Mesenchymal stem cell (in vitro differentiated cells and primary cell): Measurements from ENCODE around the gene CST9.
A peak's percentile ranks its signal among the peaks of the same experiment; 100 is the strongest.

Source experiments
- DNase-seq: peaks from one replicate; pipeline ENCODE4 v3.0.0-alpha.2; 2013
- H2AFZ ChIP-seq: one replicate; pipeline ENCODE4 v1.6.1; 2013; ENCODE audit warnings: low read depth, mild to moderate bottlenecking, control low read depth, inconsistent platforms, low read length, moderate library complexity
- H2AK5ac ChIP-seq: 2 replicates; pipeline ENCODE4 v1.6.1; 2013; ENCODE audit warnings: low read length, moderate library complexity, mild to moderate bottlenecking, inconsistent platforms; ENCODE audit not compliant: severe bottlenecking
- H2BK120ac ChIP-seq: one replicate; pipeline ENCODE4 v1.6.1; 2013; ENCODE audit warnings: low read depth, mild to moderate bottlenecking, inconsistent platforms, low read length, moderate library complexity
- H2BK12ac ChIP-seq, 2 experiments: one replicate each; pipeline ENCODE4 v1.6.1; 2013; ENCODE audit warnings: inconsistent platforms in 2 of 2, low read length in 2 of 2, mild to moderate bottlenecking in 2 of 2, moderate library complexity in 2 of 2, control low read depth in 1 of 2
- H2BK15ac ChIP-seq: one replicate; pipeline ENCODE4 v1.6.1; 2013; ENCODE audit warnings: mild to moderate bottlenecking, low read depth, inconsistent platforms; ENCODE audit not compliant: poor library complexity, severe bottlenecking
- H2BK5ac ChIP-seq: 2 replicates; pipeline ENCODE4 v1.6.1; 2013; ENCODE audit warnings: low read depth, mild to moderate bottlenecking, low read length, control low read depth, inconsistent platforms; ENCODE audit not compliant: poor library complexity, severe bottlenecking
- H3K14ac ChIP-seq, 2 experiments: one replicate each; pipeline ENCODE4 v1.6.1; 2013; ENCODE audit warnings: inconsistent platforms in 2 of 2, low read length in 2 of 2, control low read depth in 1 of 2, mild to moderate bottlenecking in 1 of 2, moderate library complexity in 1 of 2
- H3K18ac ChIP-seq, 2 experiments: one replicate each; pipeline ENCODE4 v1.6.1; 2013; ENCODE audit warnings: inconsistent platforms in 2 of 2, low read length in 2 of 2, control low read depth in 1 of 2, low read depth in 1 of 2, mild to moderate bottlenecking in 1 of 2
- H3K23ac ChIP-seq, 2 experiments: one replicate each; pipeline ENCODE4 v1.6.1; 2013; ENCODE audit warnings: inconsistent platforms in 2 of 2, low read length in 2 of 2, mild to moderate bottlenecking in 2 of 2, moderate library complexity in 2 of 2, control low read depth in 1 of 2
- H3K27ac ChIP-seq: 2 replicates; pipeline ENCODE4 v1.5.1; 2013; ENCODE audit warnings: mild to moderate bottlenecking, moderate library complexity, low read length, control low read depth, inconsistent platforms; ENCODE audit not compliant: poor library complexity, severe bottlenecking
- H3K27me3 ChIP-seq, 2 experiments: 2 replicates each; pipeline versions ENCODE4 v1.6.1 to v1.7.0; 2013; ENCODE audit warnings: low read length in 2 of 2, mild to moderate bottlenecking in 2 of 2, moderate library complexity in 2 of 2, control low read depth in 1 of 2, inconsistent platforms in 1 of 2; ENCODE audit not compliant: control insufficient read depth in 1 of 2, insufficient read depth in 1 of 2
- H3K36me3 ChIP-seq, 2 experiments: 2 replicates each; pipeline versions ENCODE4 v1.6.1 to v1.7.0; 2013; ENCODE audit warnings: low read length in 2 of 2, control low read depth in 1 of 2, inconsistent platforms in 1 of 2, low read depth in 1 of 2, mild to moderate bottlenecking in 1 of 2; ENCODE audit not compliant: insufficient read depth in 2 of 2, control insufficient read depth in 1 of 2
- H3K4ac ChIP-seq, 2 experiments: one replicate each; pipeline ENCODE4 v1.6.1; 2013; ENCODE audit warnings: inconsistent platforms in 2 of 2, low read length in 2 of 2, mild to moderate bottlenecking in 2 of 2, moderate library complexity in 2 of 2, control low read depth in 1 of 2, low read depth in 1 of 2
- H3K4me1 ChIP-seq: 2 replicates; pipeline ENCODE4 v1.6.1; 2013; ENCODE audit warnings: low read depth, low read length, control low read depth; ENCODE audit not compliant: control insufficient read depth, insufficient read depth
- H3K4me2 ChIP-seq: 2 replicates; pipeline ENCODE4 v1.6.1; 2013; ENCODE audit warnings: low read length, mild to moderate bottlenecking, inconsistent platforms; ENCODE audit not compliant: poor library complexity, severe bottlenecking
- H3K4me3 ChIP-seq, 2 experiments: 2 replicates each; pipeline versions ENCODE4 v1.5.1 to v1.7.0; 2013; ENCODE audit warnings: low read length in 2 of 2, mild to moderate bottlenecking in 2 of 2, control low read depth in 1 of 2, low read depth in 1 of 2; ENCODE audit not compliant: insufficient read depth in 1 of 2
- H3K79me1 ChIP-seq: replicated peaks from 2 replicates; pipeline ENCODE4 v1.6.1; 2013; ENCODE audit warnings: mild to moderate bottlenecking, control low read depth, low read length, inconsistent platforms; ENCODE audit not compliant: poor library complexity, severe bottlenecking
- H3K9ac ChIP-seq: 2 replicates; pipeline ENCODE4 v1.7.0; 2013; ENCODE audit warnings: mild to moderate bottlenecking, low read length, moderate library complexity
- H3K9me3 ChIP-seq: 2 replicates; pipeline ENCODE4 v1.7.0; 2013; ENCODE audit warnings: mild to moderate bottlenecking, low read length; ENCODE audit not compliant: control insufficient read depth
- H4K8ac ChIP-seq: one replicate; pipeline ENCODE4 v1.6.1; 2013; ENCODE audit warnings: inconsistent platforms, mild to moderate bottlenecking, low read length, moderate library complexity
- H4K91ac ChIP-seq: one replicate; pipeline ENCODE4 v1.6.1; 2013; ENCODE audit warnings: mild to moderate bottlenecking, low read length, inconsistent platforms
- WGBS: methylation state at CpG from one replicate; pipeline ENCODE4 v1.1.7; 2013; ENCODE audit warnings: mixed read lengths; 5-methylcytosine and 5-hydroxymethylcytosine counted together

CST9 gene

GRCh38 chr20:23649242-23649641 lies 43.5 kb upstream of the CST9 start:
- H3K4me2 ChIP-seq = no peak overlapping the region
- no peak overlapping the region for H2AFZ ChIP-seq
- WGBS = 100% methylated on average over 2 of the region's 2 CpGs

DNA sequence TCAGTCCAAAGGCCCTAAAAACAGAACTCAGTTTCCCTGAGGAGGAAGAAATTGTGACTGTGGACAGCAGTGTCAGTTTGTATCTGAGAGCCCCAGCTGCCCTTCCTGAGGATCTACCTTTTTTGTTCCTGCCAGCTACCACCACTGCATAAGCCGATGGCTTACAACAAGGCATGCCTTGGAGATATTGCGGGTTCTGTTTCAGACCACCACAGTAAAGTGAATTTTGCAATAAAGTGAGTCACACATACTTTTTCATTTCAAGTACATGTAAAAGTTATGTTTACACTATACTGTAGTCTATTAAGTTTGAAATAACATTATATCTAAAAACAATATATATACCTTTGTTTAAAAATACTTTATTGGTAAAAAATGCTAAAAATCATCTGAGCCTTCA lies 41.6 kb upstream of the CST9 start:
- no CpG with 5 or more reads among the region's 2 CpGs for WGBS
- peak overlapping the region; percentile 84 for H2AK5ac ChIP-seq
- no peak overlapping the region for H3K4me2 ChIP-seq

More at GRCh38 chr20:23649242-23649641, 43.5 kb upstream of the CST9 start:
- Histone ChIP-seq H2BK15ac (no peak overlapping the region), H4K8ac (no peak overlapping the region), H3K36me3 (no peaks in the 10 kb centered on the region), H2BK120ac (no peak overlapping the region), H3K4me1 (peaks cover 13% of the 10 kb centered on the region), H3K27ac (no peak overlapping the region), H2BK5ac (no peak overlapping the region), H3K4me3 (no peak overlapping the region), H3K18ac (no peak overlapping the region), H4K91ac (no peak overlapping the region), H2AK5ac (no peak overlapping the region), H3K79me1 (no peaks in the 10 kb centered on the region), H2BK12ac (no peak overlapping the region), H3K27me3 (no peaks in the 10 kb centered on the region), H3K14ac (no peak overlapping the region), H3K9ac (no peak overlapping the region), H3K9me3 (no peaks in the 10 kb centered on the region), H3K23ac (no peak overlapping the region), H3K4ac (no peak overlapping the region)
- DNase-seq = no peak

DNA sequence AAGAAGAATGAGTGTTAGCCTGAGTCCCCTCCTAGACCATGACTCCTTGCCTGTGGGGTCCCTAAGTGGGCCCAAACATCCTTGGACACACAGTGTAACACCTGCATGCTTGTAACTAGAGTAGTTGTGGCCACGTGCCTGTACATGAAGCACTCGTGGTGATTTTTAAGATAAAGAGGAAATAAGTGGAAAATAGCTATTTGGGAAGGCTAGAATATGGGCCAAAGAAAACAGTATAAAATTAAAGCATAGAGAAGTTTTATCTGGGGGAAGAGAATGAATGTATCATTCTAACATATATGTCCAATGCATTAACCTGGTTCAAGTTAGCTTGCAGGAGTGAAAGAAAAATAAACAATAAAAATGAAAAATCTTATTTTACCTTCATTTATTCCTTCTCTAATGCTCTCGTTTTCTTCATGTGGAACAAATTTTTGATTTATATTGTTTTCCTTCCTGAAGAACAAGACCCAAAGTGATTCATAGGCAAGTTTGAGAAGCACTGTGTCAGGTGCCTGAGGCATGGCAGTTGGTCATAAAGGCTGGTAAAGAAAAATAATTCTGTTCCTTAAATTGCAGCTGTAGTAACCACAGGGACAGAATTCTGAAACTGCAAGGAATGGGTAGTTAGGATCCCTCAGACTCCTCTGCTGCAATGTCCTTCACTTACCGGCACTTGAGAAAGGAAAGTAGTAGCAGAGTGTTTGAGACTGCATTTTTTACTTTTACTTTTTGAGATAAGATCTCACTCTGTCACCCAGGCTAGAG lies 40.6 kb upstream of the CST9 start:
- DNase-seq = no peak
- H3K18ac ChIP-seq = no peak overlapping the region
- 85% methylated on average over 3 of the region's 4 CpGs for WGBS
- no peak overlapping the region for H3K4me2 ChIP-seq
- no peak overlapping the region for H3K27ac ChIP-seq
- no peak overlapping the region for H2AFZ ChIP-seq
- no peak overlapping the region for H2BK120ac ChIP-seq
- no peak overlapping the region for H2BK5ac ChIP-seq
- H2BK12ac ChIP-seq = no peak overlapping the region
- peaks cover 16% of the 10 kb centered on the region for H3K4me1 ChIP-seq
- H3K4ac ChIP-seq = no peak overlapping the region
- H4K91ac ChIP-seq = no peak overlapping the region
- no peak overlapping the region for H3K23ac ChIP-seq
- H2AK5ac ChIP-seq = no peak overlapping the region
- no peak overlapping the region for H2BK15ac ChIP-seq
- H3K9me3 ChIP-seq = no peaks in the 10 kb centered on the region
- no peak overlapping the region for H3K4me3 ChIP-seq
- no peak overlapping the region for H3K14ac ChIP-seq
- no peaks in the 10 kb centered on the region for H3K79me1 ChIP-seq
- no peaks in the 10 kb centered on the region for H3K36me3 ChIP-seq
- no peak overlapping the region for H3K9ac ChIP-seq
- no peak overlapping the region for H4K8ac ChIP-seq
- H3K27me3 ChIP-seq = no peaks in the 10 kb centered on the region

More for the DNA sequence above, 41.6 kb upstream of the CST9 start:
- H4K91ac ChIP-seq = no peak overlapping the region
- H3K4ac ChIP-seq = no peak overlapping the region
- no peak overlapping the region for H2AFZ ChIP-seq
- no peak overlapping the region for H3K14ac ChIP-seq
- H2BK15ac ChIP-seq = no peak overlapping the region
- no peak overlapping the region for H2BK120ac ChIP-seq
- no peak overlapping the region for H3K27ac ChIP-seq
- H3K18ac ChIP-seq = no peak overlapping the region
- no peak overlapping the region for H3K9ac ChIP-seq
- no peak overlapping the region for H2BK5ac ChIP-seq
- H4K8ac ChIP-seq = no peak overlapping the region
- H3K4me1 ChIP-seq = peaks cover 10% of the 10 kb centered on the region
- DNase-seq = no peak
- H3K9me3 ChIP-seq = no peaks in the 10 kb centered on the region
- no peaks in the 10 kb centered on the region for H3K79me1 ChIP-seq
- no peak overlapping the region for H3K23ac ChIP-seq
- no peak overlapping the region for H3K4me3 ChIP-seq
- H2BK12ac ChIP-seq = no peak overlapping the region
- H3K27me3 ChIP-seq = no peaks in the 10 kb centered on the region
- H3K36me3 ChIP-seq = no peaks in the 10 kb centered on the region

DNA sequence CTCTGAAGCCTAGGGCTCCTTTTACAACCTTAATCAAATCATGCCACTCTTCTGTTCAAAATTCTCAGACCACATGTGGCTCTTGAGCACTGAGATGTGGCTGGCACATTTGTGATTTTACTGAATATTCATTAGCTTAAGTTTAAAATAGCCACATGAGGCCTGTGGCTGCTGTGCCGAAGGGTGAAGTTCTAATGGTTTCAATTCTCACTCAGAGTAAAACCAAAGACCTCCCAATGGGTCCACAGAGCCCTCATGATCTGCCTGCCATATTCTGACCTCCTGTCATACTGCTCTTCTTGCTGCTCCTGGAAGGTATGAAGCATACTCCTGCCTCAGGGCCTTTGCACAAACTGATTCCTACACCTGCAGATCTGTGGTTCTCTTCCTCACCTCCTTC lies 39.9 kb upstream of the CST9 start:
- Histone ChIP-seq H3K4me2 (no peak overlapping the region), H3K4ac (no peak overlapping the region), H2AFZ (no peak overlapping the region), H3K36me3 (no peaks in the 10 kb centered on the region), H3K18ac (no peak overlapping the region), H3K9me3 (no peaks in the 10 kb centered on the region), H4K91ac (no peak overlapping the region), H2BK120ac (no peak overlapping the region), H3K4me3 (no peak overlapping the region), H3K9ac (no peak overlapping the region), H3K4me1 (peaks cover 22% of the 10 kb centered on the region), H3K27ac (no peak overlapping the region), H4K8ac (no peak overlapping the region), H3K23ac (no peak overlapping the region), H3K27me3 (no peaks in the 10 kb centered on the region), H2AK5ac (peak overlapping the region; percentile 80), H2BK12ac (peak overlapping the region in 1 of 2 experiments; percentile 75), H2BK15ac (no peak overlapping the region), H3K14ac (no peak overlapping the region), H3K79me1 (no peaks in the 10 kb centered on the region), H2BK5ac (no peak overlapping the region)
- WGBS = 100% methylated on average over 1 of the region's 1 CpG
- no peak for DNase-seq
